ENCODE measurements around the gene NRM.
"Not testable (repeated sequence)": the region's sequence is repeated elsewhere in the genome, so short reads cannot be mapped to it uniquely, and the experiment has no call there.

The NRM gene

GRCh38 chr6:30727920-30728553, 37.3 kb upstream of the NRM start:
- DNase-seq (ENCODE audit: low read depth): peak; percentile 71
- H3K4me3 ChIP-seq (ENCODE audit: control insufficient read depth, low read depth, low read length): no peak overlapping the region
- TF ChIP-seq CTCF (conservative IDR thresholded peaks at IDR 0.05; ENCODE audit: control insufficient read depth, insufficient read depth, low read depth, low read length): peak; percentile 45

DNA sequence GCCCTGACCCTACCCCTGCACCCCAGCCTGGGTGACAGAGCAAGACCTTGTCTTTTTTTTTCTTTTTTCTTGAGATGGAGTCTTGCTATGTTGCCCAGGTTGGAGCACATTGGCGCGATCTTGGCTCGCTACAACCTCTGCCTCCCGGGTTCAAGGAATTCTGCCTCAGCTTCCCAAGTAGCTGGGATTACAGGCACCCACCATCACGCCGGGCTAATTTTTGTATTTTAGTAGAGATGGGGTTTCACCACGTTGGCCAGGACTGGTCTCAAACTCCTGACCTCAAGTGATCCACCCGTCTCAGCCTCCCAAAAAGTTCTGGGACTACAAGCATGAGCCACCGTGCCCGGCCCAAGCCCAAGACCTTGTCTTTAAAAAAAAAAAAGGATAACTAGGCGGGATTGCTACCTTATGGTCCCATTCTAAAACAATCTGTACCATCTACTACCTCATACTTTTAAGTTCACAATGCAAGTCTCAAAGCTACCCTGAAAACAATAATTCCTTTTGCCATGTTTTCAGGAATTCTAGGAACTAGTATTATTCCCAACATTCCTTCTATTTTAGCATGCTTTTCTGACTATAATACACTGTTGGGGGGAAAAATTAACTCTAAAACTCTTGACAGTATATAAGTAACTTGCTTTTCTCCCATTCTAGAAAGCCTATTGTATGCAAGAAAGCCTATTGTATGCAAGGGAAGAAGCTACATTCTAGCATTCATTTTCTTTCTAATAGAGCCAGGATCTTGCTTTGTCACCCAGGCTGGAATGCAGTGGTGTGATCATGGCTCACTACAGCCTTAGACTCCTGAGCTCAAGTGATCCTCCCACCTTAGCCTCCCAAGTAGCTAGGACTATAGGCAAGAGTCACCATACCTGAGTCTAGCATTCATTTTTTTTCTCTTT, 36.0 kb upstream of the NRM start:
- no peak for DNase-seq (ENCODE audit: low read depth)
- no peak for TF ChIP-seq CTCF (conservative IDR thresholded peaks at IDR 0.05; ENCODE audit: control insufficient read depth, insufficient read depth, low read depth, low read length)
- H3K4me3 ChIP-seq (ENCODE audit: control insufficient read depth, low read depth, low read length): no peak overlapping the region

- no peak for TF ChIP-seq CTCF (conservative IDR thresholded peaks at IDR 0.05; ENCODE audit: control insufficient read depth, insufficient read depth, low read depth, low read length)
- H3K4me3 ChIP-seq (ENCODE audit: control insufficient read depth, low read depth, low read length): no peak overlapping the region
- DNase-seq (ENCODE audit: low read depth): peak; percentile 69
Observed at GRCh38 chr6:30725713-30726505, 35.1 kb upstream of the NRM start.

DNA sequence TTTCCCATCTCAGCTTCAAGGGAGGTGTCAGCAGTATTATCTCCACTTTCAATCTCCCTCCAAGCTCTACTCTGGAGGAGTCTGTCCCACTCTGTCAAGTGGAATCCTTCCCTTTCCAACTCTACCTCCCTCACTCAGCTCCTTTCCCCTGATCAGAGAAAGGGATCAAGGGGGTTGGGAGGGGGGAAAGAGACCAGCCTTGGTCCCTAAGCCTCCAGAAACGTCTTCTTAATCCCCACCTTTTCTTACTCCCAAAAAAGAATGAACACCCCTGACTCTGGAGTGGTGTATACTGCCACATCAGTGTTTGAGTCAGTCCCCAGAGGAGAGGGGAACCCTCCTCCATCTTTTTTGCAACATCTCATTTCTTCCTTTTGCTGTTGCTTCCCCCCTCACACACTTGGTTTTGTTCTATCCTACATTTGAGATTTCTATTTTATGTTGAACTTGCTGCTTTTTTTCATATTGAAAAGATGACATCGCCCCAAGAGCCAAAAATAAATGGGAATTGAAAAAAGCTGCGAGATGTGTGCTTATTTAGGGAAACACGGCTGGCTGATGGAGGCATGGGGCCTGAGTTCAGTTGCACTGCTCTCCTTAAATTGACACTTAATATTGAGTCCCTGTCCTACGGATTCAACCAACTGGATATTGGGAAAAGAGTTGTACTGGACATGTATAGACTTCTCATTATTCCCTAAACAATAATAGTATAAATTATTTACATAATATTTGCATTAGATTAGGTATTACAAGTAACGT, 34.3 kb upstream of the NRM start:
- no peak for TF ChIP-seq CTCF (conservative IDR thresholded peaks at IDR 0.05; ENCODE audit: control insufficient read depth, insufficient read depth, low read depth, low read length)
- no peak for DNase-seq (ENCODE audit: low read depth)
- H3K4me3 ChIP-seq (ENCODE audit: control insufficient read depth, low read depth, low read length): no peak overlapping the region

GRCh38 chr6:30723843-30724741, 33.3 kb upstream of the NRM start:
- H3K4me3 ChIP-seq (ENCODE audit: control insufficient read depth, low read depth, low read length): peak overlapping the region; percentile 21
- not testable (repeated sequence) for DNase-seq (ENCODE audit: low read depth)

DNA sequence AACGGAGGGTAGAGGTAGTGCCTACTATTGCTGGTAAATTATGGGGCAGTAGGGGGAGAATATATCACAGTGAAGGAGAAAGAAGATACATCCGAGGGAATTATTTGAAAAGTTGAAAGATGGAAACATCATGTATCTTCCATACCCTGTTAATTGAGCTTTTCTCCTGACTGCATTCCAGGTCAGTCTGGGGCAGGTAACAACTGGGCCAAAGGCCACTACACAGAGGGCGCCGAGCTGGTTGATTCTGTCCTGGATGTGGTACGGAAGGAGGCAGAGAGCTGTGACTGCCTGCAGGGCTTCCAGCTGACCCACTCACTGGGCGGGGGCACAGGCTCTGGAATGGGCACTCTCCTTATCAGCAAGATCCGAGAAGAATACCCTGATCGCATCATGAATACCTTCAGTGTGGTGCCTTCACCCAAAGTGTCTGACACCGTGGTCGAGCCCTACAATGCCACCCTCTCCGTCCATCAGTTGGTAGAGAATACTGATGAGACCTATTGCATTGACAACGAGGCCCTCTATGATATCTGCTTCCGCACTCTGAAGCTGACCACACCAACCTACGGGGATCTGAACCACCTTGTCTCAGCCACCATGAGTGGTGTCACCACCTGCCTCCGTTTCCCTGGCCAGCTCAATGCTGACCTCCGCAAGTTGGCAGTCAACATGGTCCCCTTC, 32.5 kb upstream of the NRM start:
- not testable (repeated sequence) for DNase-seq (ENCODE audit: low read depth)
- peak overlapping the region; percentile 94 for H3K4me3 ChIP-seq (ENCODE audit: control insufficient read depth, low read depth, low read length)

Data from fibroblast of mammary gland (primary cell).